ENCODE results near the gene ARHGEF28.

The ARHGEF28 gene

GRCh38 chr5:73814233-73814846 is 188.3 kb downstream of the ARHGEF28 start:
- H3K36me3 ChIP-seq (ENCODE audit: control insufficient read depth, insufficient read depth, low read length) = no peaks in the 10 kb centered on the region
- DNase-seq (ENCODE audit: extremely low read depth, insufficient read length) = no peak
- no peak overlapping the region for H3K4me3 ChIP-seq (replicated peaks; ENCODE audit: low read depth, low read length)
- TF ChIP-seq CTCF (IDR thresholded peaks at IDR 0.05; ENCODE audit: insufficient read depth, low read length, poor library complexity, severe bottlenecking) = no peak
- no peaks in the 10 kb centered on the region for H3K27me3 ChIP-seq (replicated peaks; ENCODE audit: control insufficient read depth, insufficient read depth, low read length)

- Histone ChIP-seq H3K36me3 (ENCODE audit: control insufficient read depth, insufficient read depth, low read length) (no peaks in the 10 kb centered on the region), H3K27me3 (replicated peaks; ENCODE audit: control insufficient read depth, insufficient read depth, low read length) (no peaks in the 10 kb centered on the region; the same call in 1 of the 2 replicates), H3K4me3 (replicated peaks; ENCODE audit: low read depth, low read length) (no peak overlapping the region)
- DNase-seq (ENCODE audit: extremely low read depth, insufficient read length) = no peak
- no peak for TF ChIP-seq CTCF (IDR thresholded peaks at IDR 0.05; ENCODE audit: insufficient read depth, low read length, poor library complexity, severe bottlenecking)
These were observed 189.6 kb downstream of the ARHGEF28 start for GRCh38 chr5:73815631-73816030.

- H3K36me3 ChIP-seq (ENCODE audit: control insufficient read depth, insufficient read depth, low read length) = no peaks in the 10 kb centered on the region
- H3K4me3 ChIP-seq (replicated peaks; ENCODE audit: low read depth, low read length) = no peak overlapping the region
- TF ChIP-seq CTCF (IDR thresholded peaks at IDR 0.05; ENCODE audit: insufficient read depth, low read length, poor library complexity, severe bottlenecking) = no peak
- DNase-seq (ENCODE audit: extremely low read depth, insufficient read length) = no peak
- H3K27me3 ChIP-seq (replicated peaks; ENCODE audit: control insufficient read depth, insufficient read depth, low read length) = no peaks in the 10 kb centered on the region; the same call in 1 of the 2 replicates
These were observed 190.8 kb downstream of the ARHGEF28 start for GRCh38 chr5:73816656-73817420.

GRCh38 chr5:73818357-73818756 is 192.4 kb downstream of the ARHGEF28 start:
- no peaks in the 10 kb centered on the region; the same call in 1 of the 2 replicates for H3K27me3 ChIP-seq (replicated peaks; ENCODE audit: control insufficient read depth, insufficient read depth, low read length)
- no peak overlapping the region for H3K4me3 ChIP-seq (replicated peaks; ENCODE audit: low read depth, low read length)
- no peak for DNase-seq (ENCODE audit: extremely low read depth, insufficient read length)
- TF ChIP-seq CTCF (IDR thresholded peaks at IDR 0.05; ENCODE audit: insufficient read depth, low read length, poor library complexity, severe bottlenecking) = no peak
- H3K36me3 ChIP-seq (ENCODE audit: control insufficient read depth, insufficient read depth, low read length) = no peaks in the 10 kb centered on the region

GRCh38 chr5:73820326-73820725 is 194.3 kb downstream of the ARHGEF28 start:
- TF ChIP-seq CTCF (IDR thresholded peaks at IDR 0.05; ENCODE audit: insufficient read depth, low read length, poor library complexity, severe bottlenecking) = no peak
- no peaks in the 10 kb centered on the region; the same call in 1 of the 2 replicates for H3K27me3 ChIP-seq (replicated peaks; ENCODE audit: control insufficient read depth, insufficient read depth, low read length)
- H3K4me3 ChIP-seq (replicated peaks; ENCODE audit: low read depth, low read length) = no peak overlapping the region
- DNase-seq (ENCODE audit: extremely low read depth, insufficient read length) = no peak
- H3K36me3 ChIP-seq (ENCODE audit: control insufficient read depth, insufficient read depth, low read length) = no peaks in the 10 kb centered on the region

Data from GM06990 (cell line).